K562 (cell line): Measurements from ENCODE around the gene SLC6A6. TPM values are rescaled to one million over a fixed set of nuclear protein-coding genes. Genes with fewer than 3 reads are reported as not detected.

ENCODE experiments used
- CBX1 ChIP-seq: sonication (generic); IDR thresholded peaks from 2 replicates; pipeline ENCODE4 v1.6.1; 2016; ENCODE audit warnings: antibody characterized with exemption, low read depth, mild to moderate bottlenecking
- FIP1L1 ChIP-seq: fragments of 200-400 bp; formaldehyde crosslinking; IDR thresholded peaks from 2 replicates; pipeline ENCODE4 v1.6.1; 2018; ENCODE audit warnings: mild to moderate bottlenecking, low read depth, low read length; ENCODE audit not compliant: poor library complexity, severe bottlenecking
- KDM1A ChIP-seq, 2 experiments: fragments of 450-650 bp; IDR thresholded peaks; 2 replicates each; pipeline ENCODE4 v1.6.1; 2016; ENCODE audit warnings: mild to moderate bottlenecking in 2 of 2
- NBN ChIP-seq: fragments of 450-650 bp; IDR thresholded peaks from 2 replicates; pipeline ENCODE4 v1.6.1; 2016; ENCODE audit warnings: low read depth, mild to moderate bottlenecking
- NR1H2 ChIP-seq: sonication (generic); formaldehyde crosslinking; IDR thresholded peaks from 2 replicates; pipeline ENCODE4 v1.4.0; 2020; ENCODE audit warnings: mild to moderate bottlenecking, missing genetic modification reagents
- PHF20 ChIP-seq: fragments of 450-650 bp; IDR thresholded peaks from 2 replicates; pipeline ENCODE4 v1.6.1; 2018; ENCODE audit not compliant: partially characterized antibody
- POLR2AphosphoS2 ChIP-seq: IDR thresholded peaks from 2 replicates; pipeline ENCODE4 v1.6.1; 2012; ENCODE audit warnings: low read length, improper control_type of control experiment
- POLR2H ChIP-seq: IDR thresholded peaks from 2 replicates; pipeline ENCODE4 v1.6.1; 2016; ENCODE audit warnings: missing genetic modification characterization, low read depth, mild to moderate bottlenecking, control low read depth, missing compliant biosample characterization, moderate library complexity
- PURB ChIP-seq: sonication (generic); formaldehyde crosslinking; IDR thresholded peaks from 2 replicates; pipeline ENCODE4 v1.9.0; 2021; ENCODE audit warnings: low read depth, mild to moderate bottlenecking, missing genetic modification reagents
- RCOR1 ChIP-seq, 2 experiments: IDR thresholded peaks; 2 replicates each; pipeline ENCODE4 v1.6.1; 2012; ENCODE audit warnings: low read depth in 2 of 2, low read length in 2 of 2, borderline replicate concordance in 1 of 2, improper control_type of control experiment in 1 of 2
- SLC30A9 ChIP-seq: fragments of 250-450 bp; sonication (Bioruptor Pico); IDR thresholded peaks from 2 replicates; pipeline ENCODE4 v1.8.0; 2022; ENCODE audit warnings: mild to moderate bottlenecking, moderate library complexity
- SMARCC2 ChIP-seq: fragments of 450-650 bp; IDR thresholded peaks from 2 replicates; pipeline ENCODE4 v1.6.1; 2017; ENCODE audit warnings: antibody characterized with exemption, moderate library complexity, mild to moderate bottlenecking, low read depth
- SREBF1 ChIP-seq: fragments of 150-350 bp; IDR thresholded peaks from 2 replicates; pipeline ENCODE4 v1.6.1; 2014; ENCODE audit warnings: antibody characterized with exemption, low read depth, low read length, borderline replicate concordance
- TEAD2 ChIP-seq: fragments of 450-650 bp; IDR thresholded peaks from 2 replicates; pipeline ENCODE4 v1.6.1; 2016; ENCODE audit warnings: missing genetic modification characterization, control low read depth, missing compliant biosample characterization
- TFAM ChIP-seq: fragments of 250-450 bp; sonication (Bioruptor Pico); conservative IDR thresholded peaks from 2 replicates; pipeline ENCODE4 v1.5.0; 2021; ENCODE audit warnings: mild to moderate bottlenecking, moderate library complexity
- XRCC3 ChIP-seq: fragments of 450-650 bp; IDR thresholded peaks from 2 replicates; pipeline ENCODE4 v1.6.1; 2017; ENCODE audit warnings: mild to moderate bottlenecking, moderate library complexity
- YBX1 ChIP-seq: fragments of 450-650 bp; IDR thresholded peaks from 2 replicates; pipeline ENCODE4 v1.7.1; 2016; ENCODE audit warnings: mild to moderate bottlenecking
- ZBTB1 ChIP-seq: sonication (generic); formaldehyde crosslinking; IDR thresholded peaks from 2 replicates; pipeline ENCODE4 v1.8.1; 2023; ENCODE audit warnings: missing genetic modification reagents, low read depth, mild to moderate bottlenecking, borderline replicate concordance
- ZKSCAN3 ChIP-seq: fragments of 250-450 bp; sonication (Bioruptor Pico); IDR thresholded peaks from 2 replicates; pipeline ENCODE4 v1.4.0; 2020
- ZNF263 ChIP-seq: sonication (generic); formaldehyde crosslinking; IDR thresholded peaks from 2 replicates; pipeline ENCODE4 v1.8.0; 2022; ENCODE audit warnings: mild to moderate bottlenecking, missing genetic modification reagents, borderline replicate concordance
- ZNF586 ChIP-seq: fragments of 450-650 bp; formaldehyde crosslinking; conservative IDR thresholded peaks from 2 replicates; pipeline ENCODE4 v1.4.0; 2020; ENCODE audit warnings: mild to moderate bottlenecking, moderate library complexity
- polyA plus RNA-seq, 8 experiments: library from polyadenylated mRNA; depleted of rRNA in 4 of 8; stranded (reverse) in 5 of 8; unstranded in 3 of 8; fragments of >200 nt; fragmentation: Nextera tagmentation in 2 of 8; fragmentation: Illumina TruSeq in 1 of 8; extraction: Ambion mirVana in 2 of 8; extraction: Trizol in 1 of 8; gene quantifications; 2 replicates each; pipeline versions ENCODE4 v1.2.1 to v1.2.3, GENCODE V29; 2011 to 2014; ENCODE audit warnings: inconsistent platforms in 1 of 8, missing spikeins in 1 of 8
- total RNA-seq, 7 experiments: library from RNA; depleted of rRNA in 6 of 7; stranded (reverse); fragments of >200 nt in 6 of 7; fragmentation: Illumina TruSeq in 2 of 7; extraction: Trizol in 2 of 7; gene quantifications; 2 replicates each; pipeline versions ENCODE4 v1.2.1 to v1.2.3, GENCODE V29; 2011 to 2021; ENCODE audit warnings: low replicate concordance in 1 of 7
- TF ChIP-seq, protein P1 (sequence below), 3 experiments: fragments of 200-800 bp in 1 of 3; sonication (Bioruptor generic) in 1 of 3; sonication (generic) in 1 of 3; formaldehyde crosslinking in 1 of 3; IDR thresholded peaks; 2 replicates each; pipeline versions ENCODE4 v1.6.1 to v1.8.0; 2016 to 2022; ENCODE audit warnings: mild to moderate bottlenecking in 2 of 3, missing compliant biosample characterization in 2 of 3, missing genetic modification characterization in 2 of 3, missing genetic modification reagents in 1 of 3
- TF ChIP-seq, protein P2 (sequence below): fragments of 200-800 bp; sonication (Bioruptor generic); IDR thresholded peaks from 2 replicates; pipeline ENCODE4 v1.6.1; 2016; ENCODE audit warnings: missing genetic modification characterization, missing compliant biosample characterization

The SLC6A6 gene
- total and polyA plus RNA-seq, 9 of the 15 experiments (the other 6 are each of a cell fraction or from before 2014, with no cell fraction given): 12.3 to 203 (median 93.2) TPM

DNA sequence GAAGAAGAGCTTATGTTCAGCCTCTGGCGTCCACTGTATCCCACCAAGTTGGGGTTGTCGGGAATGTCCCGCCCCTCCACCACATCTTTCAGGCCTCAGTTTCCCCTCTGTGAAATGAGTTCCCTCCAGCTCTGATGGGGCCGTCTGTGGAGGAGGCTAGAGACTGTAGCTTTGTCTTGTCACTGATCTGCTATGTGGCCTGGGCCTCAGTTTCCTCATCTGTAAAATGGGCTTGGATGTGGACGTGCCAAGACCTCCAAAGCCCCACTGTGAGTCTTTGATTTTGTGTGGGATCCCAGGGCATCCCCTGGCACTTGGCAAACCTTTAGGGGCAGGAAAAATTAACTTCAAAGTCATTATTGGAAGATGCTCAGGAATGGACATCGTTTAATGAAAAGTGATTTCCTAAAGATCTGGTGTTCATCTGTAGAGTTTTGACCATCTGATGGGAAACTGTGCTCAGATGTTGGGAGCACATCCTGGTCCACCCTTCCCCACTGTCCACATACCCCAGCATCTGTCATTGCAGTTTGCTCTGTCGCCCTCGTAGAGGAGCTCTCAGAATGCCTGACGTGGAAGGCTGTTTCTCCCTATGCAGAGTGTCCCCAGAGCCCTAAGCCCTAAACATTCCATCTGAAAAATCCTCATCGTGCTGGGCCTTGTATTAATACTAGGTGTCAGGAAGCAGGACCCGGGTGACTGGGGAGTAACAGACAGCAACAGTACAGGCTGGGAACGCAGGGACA lies 28.5 kb downstream of the SLC6A6 start (continued):
- TF ChIP-seq, protein P1, sequence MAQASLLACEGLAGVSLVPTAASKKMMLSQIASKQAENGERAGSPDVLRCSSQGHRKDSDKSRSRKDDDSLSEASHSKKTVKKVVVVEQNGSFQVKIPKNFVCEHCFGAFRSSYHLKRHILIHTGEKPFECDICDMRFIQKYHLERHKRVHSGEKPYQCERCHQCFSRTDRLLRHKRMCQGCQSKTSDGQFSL (CRISPR knock-in tag; IDR thresholded peaks at IDR 0.05): no peak
- TF ChIP-seq, protein P1 (tag; IDR thresholded peaks at IDR 0.05): 0 out of 4 replicates have a peak, but pooled peaks of 1 of the 2 experiments have one; percentile 11
- TF ChIP-seq ZKSCAN3 (CRISPR knock-in tag) (no peak), YBX1 (no peak), ZNF586 (no peak), NBN (no peak), KDM1A (IDR thresholded peaks at IDR 0.05) (peak; percentile 82 to 90), XRCC3 (no peak), PHF20 (peak; percentile 32), ZNF263 (CRISPR knock-in tag) (0 out of 2 replicates have a peak, but pooled peaks have one; percentile 8), TEAD2 (tag) (no peak), POLR2AphosphoS2 (no peak), POLR2H (tag) (no peak), CBX1 (peak; percentile 64; the same call in 1 of the 2 replicates), RCOR1 (IDR thresholded peaks at IDR 0.05; ENCODE audit: borderline replicate concordance in 1 of 2, low read depth in 2 of 2, low read length in 2 of 2) (peak in 1 of 2 experiments; percentile 78; a peak in 2 of 4 replicates), SLC30A9 (CRISPR knock-in tag) (no peak), FIP1L1 (no peak), ZBTB1 (CRISPR knock-in tag) (no peak), SMARCC2 (no peak), SREBF1 (no peak), TFAM (CRISPR knock-in tag) (no peak), PURB (CRISPR knock-in tag) (no peak), NR1H2 (0 out of 2 replicates have a peak, but pooled peaks have one; percentile 63)
- TF ChIP-seq, protein P2, sequence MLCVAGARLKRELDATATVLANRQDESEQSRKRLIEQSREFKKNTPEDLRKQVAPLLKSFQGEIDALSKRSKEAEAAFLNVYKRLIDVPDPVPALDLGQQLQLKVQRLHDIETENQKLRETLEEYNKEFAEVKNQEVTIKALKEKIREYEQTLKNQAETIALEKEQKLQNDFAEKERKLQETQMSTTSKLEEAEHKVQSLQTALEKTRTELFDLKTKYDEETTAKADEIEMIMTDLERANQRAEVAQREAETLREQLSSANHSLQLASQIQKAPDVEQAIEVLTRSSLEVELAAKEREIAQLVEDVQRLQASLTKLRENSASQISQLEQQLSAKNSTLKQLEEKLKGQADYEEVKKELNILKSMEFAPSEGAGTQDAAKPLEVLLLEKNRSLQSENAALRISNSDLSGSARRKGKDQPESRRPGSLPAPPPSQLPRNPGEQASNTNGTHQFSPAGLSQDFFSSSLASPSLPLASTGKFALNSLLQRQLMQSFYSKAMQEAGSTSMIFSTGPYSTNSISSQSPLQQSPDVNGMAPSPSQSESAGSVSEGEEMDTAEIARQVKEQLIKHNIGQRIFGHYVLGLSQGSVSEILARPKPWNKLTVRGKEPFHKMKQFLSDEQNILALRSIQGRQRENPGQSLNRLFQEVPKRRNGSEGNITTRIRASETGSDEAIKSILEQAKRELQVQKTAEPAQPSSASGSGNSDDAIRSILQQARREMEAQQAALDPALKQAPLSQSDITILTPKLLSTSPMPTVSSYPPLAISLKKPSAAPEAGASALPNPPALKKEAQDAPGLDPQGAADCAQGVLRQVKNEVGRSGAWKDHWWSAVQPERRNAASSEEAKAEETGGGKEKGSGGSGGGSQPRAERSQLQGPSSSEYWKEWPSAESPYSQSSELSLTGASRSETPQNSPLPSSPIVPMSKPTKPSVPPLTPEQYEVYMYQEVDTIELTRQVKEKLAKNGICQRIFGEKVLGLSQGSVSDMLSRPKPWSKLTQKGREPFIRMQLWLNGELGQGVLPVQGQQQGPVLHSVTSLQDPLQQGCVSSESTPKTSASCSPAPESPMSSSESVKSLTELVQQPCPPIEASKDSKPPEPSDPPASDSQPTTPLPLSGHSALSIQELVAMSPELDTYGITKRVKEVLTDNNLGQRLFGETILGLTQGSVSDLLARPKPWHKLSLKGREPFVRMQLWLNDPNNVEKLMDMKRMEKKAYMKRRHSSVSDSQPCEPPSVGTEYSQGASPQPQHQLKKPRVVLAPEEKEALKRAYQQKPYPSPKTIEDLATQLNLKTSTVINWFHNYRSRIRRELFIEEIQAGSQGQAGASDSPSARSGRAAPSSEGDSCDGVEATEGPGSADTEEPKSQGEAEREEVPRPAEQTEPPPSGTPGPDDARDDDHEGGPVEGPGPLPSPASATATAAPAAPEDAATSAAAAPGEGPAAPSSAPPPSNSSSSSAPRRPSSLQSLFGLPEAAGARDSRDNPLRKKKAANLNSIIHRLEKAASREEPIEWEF (CRISPR knock-in tag): no peak
